Thoracic aorta (tissue), 2 donors: ENCODE results near the gene CRTC3. TPM values are rescaled to one million over a fixed set of nuclear protein-coding genes. Genes with fewer than 3 reads are reported as not detected.

Source experiments
- ATAC-seq: fragments of 150-250 bp; one replicate; pipeline ENCODE4 v1.8.0; 2017; ENCODE audit warnings: low read depth; ENCODE audit not compliant: insufficient number of reproducible peaks, low FRiP score
- DNase-seq: peaks from one replicate; pipeline ENCODE4 v3.0.0-alpha.2; 2020; ENCODE audit warnings: low spot score
- H3K27ac ChIP-seq, 2 donors: fragments of 200-600 bp; sonication (generic); 1 replicate in 1 of 2; 2 replicates in 1 of 2; pipeline ENCODE4 v1.5.1; 2016; ENCODE audit warnings: mild to moderate bottlenecking in 2 of 2, moderate library complexity in 2 of 2
- H3K27me3 ChIP-seq: fragments of 200-600 bp; sonication (generic); replicated peaks from 2 replicates; pipeline ENCODE4 v1.6.0; 2016; ENCODE audit warnings: mild to moderate bottlenecking; ENCODE audit not compliant: insufficient read depth
- H3K36me3 ChIP-seq: fragments of 200-600 bp; sonication (generic); one replicate; pipeline ENCODE4 v1.5.1; 2016
- H3K4me1 ChIP-seq, 2 donors: fragments of 200-600 bp; sonication (generic); 1 replicate in 1 of 2; 2 replicates in 1 of 2; pipeline versions ENCODE4 v1.5.1 to v1.6.0; 2016; ENCODE audit warnings: low read depth in 2 of 2, mild to moderate bottlenecking in 1 of 2; ENCODE audit not compliant: control insufficient read depth in 1 of 2
- H3K4me3 ChIP-seq: fragments of 200-600 bp; sonication (generic); 2 replicates; pipeline ENCODE4 v1.5.1; 2016; ENCODE audit warnings: mild to moderate bottlenecking
- H3K9me3 ChIP-seq: fragments of 200-600 bp; sonication (generic); 2 replicates; pipeline ENCODE4 v1.5.1; 2016
- CTCF ChIP-seq: fragments of 200-600 bp; sonication (generic); IDR thresholded peaks from one replicate; pipeline ENCODE4 v1.5.1; 2019; ENCODE audit warnings: antibody characterized with exemption
- total RNA-seq, 2 donors: library from RNA; depleted of rRNA; stranded (reverse); fragments of >200 nt; gene quantifications; one replicate each; pipeline versions ENCODE4 v1.1.0 to v1.2.3, GENCODE V29; 2016

The CRTC3 gene
- total RNA-seq = 10 to 100 TPM; 73.2 to 89.8 TPM

- ATAC-seq (peak; percentile 69), DNase-seq (no peak)
- Histone ChIP-seq H3K4me1 (peaks cover 12 to 41% of the 10 kb centered on the region in 2 donors), H3K4me3 (peak within 1 kb of the TSS; percentile 92), H3K27ac (peak within 1 kb of the TSS; percentile 81 to 92), H3K9me3 (no peaks in the 10 kb centered on the region), H3K27me3 (no peaks in the 10 kb centered on the region), H3K36me3 (no peaks in the 10 kb centered on the region)
- no peak for TF ChIP-seq CTCF
These were observed at the start of gene CRTC3 for GRCh38 chr15:90529371-90530249. Gene CRTC3, plus strand, starts transcription at chr15:90529923. Its CDS starts 149 bp downstream, at chr15:90530072.

GRCh38 chr15:90481023-90481422, 48.7 kb upstream of the CRTC3 start:
- H3K27ac ChIP-seq = peak overlapping the region in 1 of 2 donors; percentile 49
- H3K4me1 ChIP-seq = peaks cover 0 to 21% of the 10 kb centered on the region in 2 donors
- no peak for TF ChIP-seq CTCF
- no peaks in the 10 kb centered on the region for H3K27me3 ChIP-seq
- no peak overlapping the region for H3K4me3 ChIP-seq
- H3K9me3 ChIP-seq = no peaks in the 10 kb centered on the region
- H3K36me3 ChIP-seq = peaks cover 55% of the 10 kb centered on the region
- no peak for DNase-seq
- ATAC-seq = no peak

GRCh38 chr15:90482124-90483011, 47.4 kb upstream of the CRTC3 start:
- Histone ChIP-seq H3K4me3 (no peak overlapping the region), H3K27ac (peak overlapping the region; percentile 10 to 40), H3K9me3 (no peaks in the 10 kb centered on the region), H3K27me3 (no peaks in the 10 kb centered on the region), H3K36me3 (peaks cover 62% of the 10 kb centered on the region), H3K4me1 (peaks cover 0 to 21% of the 10 kb centered on the region in 2 donors)
- TF ChIP-seq CTCF = peak; percentile 69
- ATAC-seq (no peak), DNase-seq (no peak)

- H3K36me3 ChIP-seq = peaks cover 62% of the 10 kb centered on the region
- no peak overlapping the region for H3K27ac ChIP-seq
- no peak for TF ChIP-seq CTCF
- H3K4me3 ChIP-seq = no peak overlapping the region
- no peak for DNase-seq
- H3K4me1 ChIP-seq = peaks cover 0 to 21% of the 10 kb centered on the region in 2 donors
- ATAC-seq = no peak
- H3K27me3 ChIP-seq = no peaks in the 10 kb centered on the region
- H3K9me3 ChIP-seq = no peaks in the 10 kb centered on the region
These were observed 46.8 kb upstream of the CRTC3 start for GRCh38 chr15:90483012-90483307.

GRCh38 chr15:90483637-90484036, 46.1 kb upstream of the CRTC3 start:
- TF ChIP-seq CTCF = no peak
- no peaks in the 10 kb centered on the region for H3K9me3 ChIP-seq
- no peak overlapping the region for H3K27ac ChIP-seq
- H3K4me1 ChIP-seq = peaks cover 0 to 16% of the 10 kb centered on the region in 2 donors
- no peak overlapping the region for H3K4me3 ChIP-seq
- peaks cover 58% of the 10 kb centered on the region for H3K36me3 ChIP-seq
- ATAC-seq = no peak
- H3K27me3 ChIP-seq = no peaks in the 10 kb centered on the region
- no peak for DNase-seq
